Upper lobe of left lung (tissue), 4 donors: ENCODE results near the gene ULBP2.
"Not testable (repeated sequence)": the region's sequence is repeated elsewhere in the genome, so short reads cannot be mapped to it uniquely, and the experiment has no call there.

Source experiments
- CTCF ChIP-seq, 6 experiments: fragments of 450-650 bp in 4 of 6; fragments of 200-600 bp in 2 of 6; sonication (generic) in 2 of 6; IDR thresholded peaks; one replicate each; pipeline ENCODE4 v1.5.1; 2016 to 2019; ENCODE audit warnings: antibody characterized with exemption in 6 of 6
- POLR2A ChIP-seq, 4 donors: fragments of 450-650 bp; IDR thresholded peaks; one replicate each; pipeline ENCODE4 v1.5.1; 2016 to 2017; ENCODE audit warnings: antibody characterized with exemption in 4 of 4, mild to moderate bottlenecking in 2 of 4

- not testable (repeated sequence) for TF ChIP-seq CTCF, POLR2A (IDR thresholded peaks at IDR 0.05)
Observed at GRCh38 chr6:149954984-149955653, 13.3 kb downstream of the ULBP2 start.
